ENCODE data around the gene LILRA2.
"Not testable (repeated sequence)": the region's sequence is repeated elsewhere in the genome, so short reads cannot be mapped to it uniquely, and the experiment has no call there.

LILRA2 gene

DNA sequence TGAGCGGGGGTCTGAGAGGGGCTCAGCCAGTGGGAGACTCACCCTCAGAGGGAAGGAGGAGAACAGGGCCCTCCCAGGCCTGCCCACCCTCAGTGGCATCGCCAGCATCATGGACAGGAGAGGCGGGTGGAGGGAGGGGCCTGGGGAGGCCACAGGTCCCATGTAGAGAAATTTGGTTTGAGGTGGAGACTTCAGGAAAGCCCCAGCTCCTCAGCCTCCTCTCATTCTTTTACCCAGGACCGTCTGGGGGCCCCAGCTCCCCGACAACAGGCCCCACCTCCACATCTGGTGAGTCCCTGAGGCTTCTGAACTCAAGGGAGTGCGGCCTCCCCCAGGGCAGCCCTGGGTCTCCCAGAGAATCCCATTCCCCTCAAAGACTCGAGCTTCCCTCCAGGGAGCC is 59.8 kb downstream of the LILRA2 start:
- no peak for DNase-seq (ENCODE audit: low read depth)
- H3K4me3 ChIP-seq (ENCODE audit: control insufficient read depth, low read depth, low read length): no peak overlapping the region
- TF ChIP-seq, protein P1, sequence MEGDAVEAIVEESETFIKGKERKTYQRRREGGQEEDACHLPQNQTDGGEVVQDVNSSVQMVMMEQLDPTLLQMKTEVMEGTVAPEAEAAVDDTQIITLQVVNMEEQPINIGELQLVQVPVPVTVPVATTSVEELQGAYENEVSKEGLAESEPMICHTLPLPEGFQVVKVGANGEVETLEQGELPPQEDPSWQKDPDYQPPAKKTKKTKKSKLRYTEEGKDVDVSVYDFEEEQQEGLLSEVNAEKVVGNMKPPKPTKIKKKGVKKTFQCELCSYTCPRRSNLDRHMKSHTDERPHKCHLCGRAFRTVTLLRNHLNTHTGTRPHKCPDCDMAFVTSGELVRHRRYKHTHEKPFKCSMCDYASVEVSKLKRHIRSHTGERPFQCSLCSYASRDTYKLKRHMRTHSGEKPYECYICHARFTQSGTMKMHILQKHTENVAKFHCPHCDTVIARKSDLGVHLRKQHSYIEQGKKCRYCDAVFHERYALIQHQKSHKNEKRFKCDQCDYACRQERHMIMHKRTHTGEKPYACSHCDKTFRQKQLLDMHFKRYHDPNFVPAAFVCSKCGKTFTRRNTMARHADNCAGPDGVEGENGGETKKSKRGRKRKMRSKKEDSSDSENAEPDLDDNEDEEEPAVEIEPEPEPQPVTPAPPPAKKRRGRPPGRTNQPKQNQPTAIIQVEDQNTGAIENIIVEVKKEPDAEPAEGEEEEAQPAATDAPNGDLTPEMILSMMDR (conservative IDR thresholded peaks at IDR 0.05; ENCODE audit: control insufficient read depth, insufficient read depth, low read depth, low read length): no peak

DNA sequence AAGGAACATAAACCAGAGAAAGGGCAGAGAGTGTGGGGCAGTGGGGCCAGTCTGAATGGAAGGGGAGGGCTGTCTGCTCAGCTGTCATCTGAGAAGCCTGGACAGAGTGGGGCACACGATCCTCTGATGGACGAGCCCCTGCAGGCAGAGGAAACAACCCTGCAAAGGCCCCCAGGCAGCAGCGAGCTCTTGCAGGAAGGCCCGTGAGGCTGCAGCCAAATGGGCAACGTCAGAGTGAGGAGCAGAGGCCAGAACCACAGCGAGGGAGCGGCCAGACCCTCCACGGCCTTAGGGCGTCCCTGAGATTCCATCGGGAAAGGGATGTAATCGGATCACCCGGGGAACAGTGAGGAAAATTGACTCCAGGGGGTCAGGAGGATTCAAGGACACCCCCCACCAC is 62.5 kb downstream of the LILRA2 start:
- DNase-seq (ENCODE audit: low read depth); H3K4me3 ChIP-seq (ENCODE audit: control insufficient read depth, low read depth, low read length): not testable (repeated sequence)

DNA sequence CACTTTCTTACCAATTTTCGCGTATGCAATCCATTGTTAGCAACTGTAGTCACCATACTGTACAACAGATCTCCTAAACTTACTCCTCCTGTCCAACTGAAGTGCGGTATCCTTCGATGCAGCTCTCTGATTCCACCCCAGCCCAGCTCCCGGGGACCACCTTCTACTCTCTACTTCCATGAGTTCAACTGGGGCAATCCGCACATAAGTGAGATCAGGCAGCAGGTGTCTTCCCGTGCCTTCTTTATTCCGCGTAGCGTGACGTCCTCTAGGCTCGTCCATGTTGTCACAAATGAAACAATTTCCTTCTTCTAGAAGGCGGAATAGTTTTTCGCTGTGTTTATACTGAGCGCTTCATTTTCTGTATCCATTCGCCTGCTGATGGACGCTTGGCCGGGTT is 65.1 kb downstream of the LILRA2 start:
- no peak for DNase-seq (ENCODE audit: low read depth)
- TF ChIP-seq, protein P1 (conservative IDR thresholded peaks at IDR 0.05; ENCODE audit: control insufficient read depth, insufficient read depth, low read depth, low read length): no peak
- H3K4me3 ChIP-seq (ENCODE audit: control insufficient read depth, low read depth, low read length): no peak overlapping the region

Measured in fibroblast of mammary gland (primary cell).